ENCODE data around the gene C11orf68.

The C11orf68 gene

DNA sequence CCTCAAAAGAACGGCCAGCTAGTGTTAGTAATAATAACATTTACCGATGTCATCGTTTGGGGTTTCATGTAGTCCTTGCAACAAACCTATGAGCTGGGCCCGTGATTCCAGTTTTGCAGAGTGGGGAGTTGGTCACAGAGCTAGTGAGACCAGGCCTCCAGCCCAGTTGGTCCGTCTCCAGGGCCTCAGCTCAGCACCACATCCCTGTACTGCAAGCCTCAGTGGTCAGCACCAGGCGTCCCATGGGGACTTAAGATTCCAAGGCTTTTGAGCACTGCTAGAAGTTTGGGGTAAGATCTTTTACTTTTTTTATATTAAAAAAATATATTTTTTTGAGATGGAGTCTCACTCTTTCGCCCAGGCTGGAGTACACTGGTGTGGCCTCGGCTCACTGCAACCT, 25.3 kb upstream of the C11orf68 start:
- DNase-seq: no peak

DNA sequence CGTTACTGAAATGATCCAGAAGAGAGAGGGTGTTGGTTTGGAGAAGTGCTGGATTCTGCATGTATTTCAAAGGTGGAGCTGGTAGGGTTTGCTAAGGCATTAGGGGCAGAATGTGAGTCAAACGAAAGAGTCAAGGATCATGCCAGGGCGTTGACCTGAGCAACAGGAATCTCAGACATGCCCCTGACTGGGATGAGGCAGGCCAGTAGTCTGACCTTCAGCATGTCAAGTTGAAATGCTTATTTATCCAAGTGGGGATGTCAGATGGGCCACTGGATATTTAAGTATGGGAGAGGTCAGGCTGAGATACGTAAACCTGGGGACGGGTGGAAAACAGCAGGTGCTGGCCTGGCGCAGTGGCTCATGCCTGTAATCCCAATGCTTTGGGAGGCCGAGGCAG, 23.7 kb upstream of the C11orf68 start:
- DNase-seq: no peak

DNA sequence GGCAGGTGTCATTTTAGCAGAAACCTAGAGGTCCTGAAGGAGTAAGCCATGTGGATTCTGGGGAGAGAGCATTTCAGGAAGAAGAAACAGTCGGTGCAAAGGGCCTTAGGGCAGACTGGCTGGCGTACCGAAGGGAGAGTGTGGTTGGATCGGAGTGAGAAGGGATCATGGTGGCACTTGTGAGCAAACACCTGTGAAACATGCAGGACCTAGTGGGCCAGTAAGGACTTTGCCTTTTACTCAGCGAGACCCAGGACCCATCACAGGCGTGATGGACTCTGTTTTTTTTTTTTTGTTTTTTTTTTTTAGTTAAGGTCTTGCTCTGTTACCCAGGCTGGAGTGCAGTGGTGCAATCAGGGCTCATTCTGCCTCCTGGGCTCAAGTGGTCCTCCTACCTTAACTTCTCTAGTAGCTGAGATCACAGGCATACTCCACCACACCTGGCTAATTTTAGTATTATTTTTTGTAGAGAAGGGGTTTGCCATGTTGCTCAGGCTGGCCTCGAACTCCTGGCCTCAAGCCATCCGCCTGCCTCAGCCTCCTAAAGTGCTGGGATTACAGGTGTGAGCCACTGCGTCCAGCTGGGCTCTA, 23.0 kb upstream of the C11orf68 start:
- no peak for DNase-seq

DNA sequence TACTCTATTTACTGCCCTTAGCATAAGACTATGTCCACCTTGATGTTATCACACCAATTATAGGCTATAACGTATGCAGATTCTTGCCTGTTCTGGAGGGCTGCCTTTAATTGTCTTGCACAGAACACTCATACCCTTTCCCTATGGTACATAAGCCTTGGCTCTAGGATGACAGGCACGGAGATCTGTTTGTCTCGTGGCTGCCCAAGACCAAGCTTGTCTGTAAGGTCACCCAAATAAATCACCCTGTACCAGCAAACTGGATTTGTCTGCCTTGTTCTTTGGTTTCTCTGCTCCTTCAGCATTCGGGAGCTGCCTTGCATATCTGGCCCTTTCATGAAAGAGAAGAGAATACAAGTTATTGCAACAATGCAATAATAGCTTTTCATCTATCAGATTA, 18.9 kb upstream of the C11orf68 start:
- DNase-seq: no peak

DNA sequence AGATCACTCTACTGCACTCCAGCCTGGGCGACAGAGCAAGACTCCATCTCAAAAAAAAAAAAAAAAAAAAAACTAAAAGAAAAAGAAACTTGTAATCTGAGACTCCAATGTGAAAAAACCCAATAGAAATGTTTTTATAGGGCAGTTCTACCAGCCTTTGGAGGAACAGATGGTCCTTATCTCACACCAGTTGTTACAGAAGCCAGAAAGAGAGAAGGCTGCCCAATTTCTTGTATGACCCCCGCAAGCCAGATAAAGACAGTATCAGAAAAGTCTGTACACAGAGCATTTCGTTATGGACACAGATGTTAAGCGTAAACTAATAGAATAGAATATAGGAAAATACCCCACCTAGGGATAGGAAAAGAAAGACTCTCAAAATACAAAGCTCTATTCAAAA, 15.2 kb upstream of the C11orf68 start:
- no peak for DNase-seq

DNA sequence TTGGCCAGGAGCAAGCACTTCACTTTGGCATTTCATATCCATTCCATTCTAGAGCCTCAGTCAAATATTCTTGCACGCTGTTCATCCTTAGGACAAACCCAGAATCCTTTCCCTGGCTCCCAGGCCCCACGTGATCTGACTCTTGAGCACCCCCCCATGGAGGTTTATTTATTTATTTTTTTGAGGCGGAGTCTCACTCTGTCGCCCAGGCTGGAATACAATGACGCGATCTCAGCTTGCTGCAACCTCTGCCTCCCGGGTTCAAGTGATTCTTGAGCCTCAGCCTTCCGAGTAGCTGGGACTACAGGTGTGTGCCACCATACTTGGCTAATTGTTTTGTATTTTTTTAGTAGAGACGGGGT, 13.7 kb upstream of the C11orf68 start:
- no peak for DNase-seq

DNA sequence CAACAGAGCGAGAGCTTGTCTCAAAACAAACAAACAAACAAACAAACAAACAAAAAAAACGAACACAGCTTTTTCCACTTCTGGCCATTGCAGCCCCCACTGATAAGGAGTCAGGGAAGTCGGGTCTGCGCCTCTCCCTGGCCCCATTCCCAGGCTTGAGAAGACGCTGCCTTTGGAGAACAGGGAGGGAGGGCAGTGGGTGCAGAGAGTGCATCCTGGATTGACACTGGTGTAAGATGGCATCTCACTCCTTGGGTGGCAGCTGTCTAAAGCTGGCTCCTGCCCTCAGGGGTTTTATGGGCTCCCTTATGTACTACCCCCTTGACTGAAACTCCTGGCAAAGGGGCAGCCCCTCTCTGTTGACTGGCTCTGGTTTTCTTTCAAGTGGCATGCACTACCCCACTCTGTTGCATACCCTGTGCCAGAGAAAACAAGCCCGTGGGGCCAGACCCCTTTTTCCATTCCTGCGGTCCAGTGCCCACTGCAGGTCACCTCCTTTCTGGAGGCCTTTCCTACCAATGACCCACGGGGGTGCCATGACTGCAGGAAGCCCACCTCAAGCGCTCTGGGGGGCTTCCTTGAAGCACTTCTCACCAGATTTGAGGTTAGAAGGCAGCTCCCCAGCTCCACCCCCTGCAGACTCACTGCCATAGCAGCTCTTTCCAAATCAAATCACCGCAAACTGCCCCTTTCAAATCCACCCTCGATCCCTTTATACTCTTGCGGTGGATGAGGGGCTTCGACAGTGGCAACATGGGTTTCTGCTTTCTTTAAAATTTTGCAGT, 13.1 kb upstream of the C11orf68 start:
- DNase-seq: no peak

DNA sequence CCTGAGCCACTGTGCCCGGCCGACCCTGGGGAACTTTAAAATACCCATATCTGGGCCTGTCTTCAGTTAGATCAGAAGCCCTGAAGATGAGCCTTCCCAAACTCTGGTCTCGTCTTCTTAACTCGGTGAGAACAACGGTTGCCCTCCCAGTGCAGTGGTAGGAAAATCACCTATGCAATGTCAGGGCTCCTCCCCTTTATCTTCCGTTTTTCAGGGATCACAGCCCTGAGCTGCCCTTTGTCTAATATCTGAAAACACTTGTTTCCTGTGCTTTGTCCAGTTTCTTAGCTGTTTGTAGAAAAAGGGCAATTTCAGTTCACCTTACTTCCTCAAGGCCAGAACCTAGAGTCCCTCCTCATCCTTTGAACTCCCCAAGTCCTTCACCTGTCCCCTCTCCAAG, 9.8 kb upstream of the C11orf68 start:
- DNase-seq: no peak

DNA sequence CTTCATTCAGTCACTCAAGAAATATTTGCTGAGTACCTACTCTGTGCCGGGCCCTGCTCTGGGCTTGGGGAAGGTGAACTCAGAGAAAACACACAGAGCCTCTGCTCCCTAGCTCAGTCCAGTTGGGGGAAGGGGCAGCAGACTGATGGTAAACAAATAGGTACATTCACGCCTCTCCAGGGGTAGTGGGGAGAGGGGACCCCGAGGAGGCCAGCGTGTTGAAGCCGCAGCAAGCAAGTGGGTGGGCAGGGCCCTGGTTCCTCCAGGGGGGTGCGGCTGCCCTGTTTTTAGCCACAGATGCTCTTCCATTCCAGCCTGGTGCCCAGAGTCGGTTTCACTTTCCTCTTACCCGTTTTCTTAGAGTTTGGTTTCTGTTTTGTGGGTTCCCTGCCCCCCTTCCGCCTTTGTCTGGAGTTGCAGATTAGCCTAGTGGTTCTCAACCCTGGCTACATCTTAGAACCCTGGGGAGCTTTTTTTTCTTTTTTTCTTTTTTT, 9.1 kb upstream of the C11orf68 start:
- DNase-seq: no peak

DNA sequence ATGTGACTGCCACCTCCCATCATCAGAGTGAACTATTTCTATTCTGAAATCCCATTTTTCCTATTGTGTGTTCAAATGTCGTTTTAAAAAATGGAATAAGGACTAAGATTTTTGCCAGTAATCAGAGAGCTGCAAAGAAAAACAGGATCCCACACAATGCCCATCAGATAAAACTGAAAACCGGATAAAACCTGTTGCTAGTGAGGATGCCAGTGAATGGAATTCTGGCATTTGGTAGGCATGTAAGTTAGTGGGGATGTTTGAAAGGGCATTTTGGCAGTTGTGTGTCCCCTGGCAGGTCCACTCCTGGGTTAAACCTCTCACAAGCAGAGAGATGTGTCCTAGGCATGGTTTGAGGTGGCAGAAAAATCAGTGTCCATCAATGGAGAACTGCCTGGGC, 6.5 kb upstream of the C11orf68 start:
- no peak for DNase-seq

DNA sequence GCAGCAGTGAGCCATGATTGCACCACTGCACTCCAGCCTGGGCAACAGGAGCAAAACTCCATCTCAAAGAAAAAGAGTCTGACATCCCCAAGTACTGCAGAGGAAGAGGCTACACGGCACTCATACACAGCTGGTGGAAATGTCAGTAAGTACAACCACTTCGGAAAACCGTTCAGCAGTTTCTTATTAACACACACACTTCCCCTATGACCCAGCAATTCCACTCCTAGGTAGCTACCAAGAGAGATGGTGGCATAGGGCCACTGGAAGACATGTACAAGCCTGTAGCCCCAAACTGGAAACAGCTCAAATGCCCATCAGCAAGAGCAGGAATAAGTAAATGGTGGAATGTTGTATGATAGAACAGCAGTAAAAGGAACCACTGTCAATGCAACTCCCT, 3.7 kb upstream of the C11orf68 start:
- DNase-seq: no peak

DNA sequence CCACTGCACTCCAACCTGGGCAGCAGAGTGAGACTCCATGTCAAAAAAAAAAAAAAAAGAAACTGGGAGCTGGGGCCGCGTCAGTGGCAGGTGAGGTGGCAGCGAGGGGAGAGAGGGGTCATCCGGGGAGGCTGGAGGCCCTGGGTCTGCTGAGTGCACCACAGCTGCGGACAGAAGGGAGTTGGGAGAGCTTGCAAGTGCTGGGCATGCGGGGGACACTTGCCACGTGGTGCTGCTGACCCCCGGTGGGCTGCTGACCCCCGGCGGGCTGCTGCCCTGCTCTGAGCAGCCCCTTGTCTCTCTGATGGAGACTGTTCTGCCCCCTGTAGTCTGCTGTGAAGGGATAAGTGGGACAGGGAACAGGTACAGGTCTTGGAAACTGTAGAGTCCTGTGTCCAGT, 3.0 kb upstream of the C11orf68 start:
- DNase-seq: no peak

DNA sequence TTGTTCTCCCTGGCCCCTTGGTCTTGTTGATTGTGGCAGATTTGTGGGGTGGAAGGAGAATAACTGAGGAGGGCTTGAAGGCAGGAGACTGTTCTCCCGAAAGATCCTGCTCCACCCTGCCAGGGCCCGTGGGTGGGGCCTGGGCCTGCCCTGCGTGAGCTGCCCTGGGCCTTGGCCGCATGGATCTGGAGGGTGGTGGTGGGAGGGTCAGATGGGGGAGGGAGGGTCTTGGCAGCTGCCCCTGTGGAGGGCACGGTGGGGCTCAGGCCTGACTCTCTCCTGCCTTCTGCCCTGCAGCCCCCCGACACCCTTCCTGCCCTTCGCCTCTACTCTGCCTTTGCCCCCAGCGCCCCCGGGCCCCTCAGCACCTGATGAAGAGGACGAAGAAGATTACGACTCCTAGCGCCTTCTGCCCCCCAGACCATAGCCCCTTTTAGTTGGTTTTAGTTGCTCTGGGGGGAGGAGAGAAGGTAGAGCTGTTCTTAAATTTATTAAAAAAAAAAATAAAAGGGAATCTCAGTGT, 2.2 kb upstream of the C11orf68 start:
- no peak for DNase-seq

DNA sequence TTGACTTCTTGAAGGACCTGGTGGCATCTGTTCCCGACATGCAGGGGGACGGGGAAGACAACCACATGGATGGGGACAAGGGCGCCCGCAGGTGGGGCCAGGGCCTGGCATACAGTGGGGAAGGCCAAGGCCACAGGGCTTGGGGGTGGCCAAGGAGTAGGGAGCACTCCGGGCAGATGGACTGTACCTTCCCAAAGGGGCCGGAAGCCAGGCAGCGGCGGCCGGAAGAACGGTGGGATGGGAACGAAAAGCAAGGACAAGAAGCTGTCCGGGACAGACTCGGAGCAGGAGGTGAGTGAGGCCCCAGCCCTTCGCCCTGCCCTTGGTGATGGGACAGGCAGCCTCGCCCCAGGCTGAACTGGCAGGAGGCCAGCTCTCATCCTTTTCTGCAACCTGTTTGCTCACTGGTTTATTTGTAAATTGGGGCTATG, 1.5 kb upstream of the C11orf68 start:
- no peak for DNase-seq

DNA sequence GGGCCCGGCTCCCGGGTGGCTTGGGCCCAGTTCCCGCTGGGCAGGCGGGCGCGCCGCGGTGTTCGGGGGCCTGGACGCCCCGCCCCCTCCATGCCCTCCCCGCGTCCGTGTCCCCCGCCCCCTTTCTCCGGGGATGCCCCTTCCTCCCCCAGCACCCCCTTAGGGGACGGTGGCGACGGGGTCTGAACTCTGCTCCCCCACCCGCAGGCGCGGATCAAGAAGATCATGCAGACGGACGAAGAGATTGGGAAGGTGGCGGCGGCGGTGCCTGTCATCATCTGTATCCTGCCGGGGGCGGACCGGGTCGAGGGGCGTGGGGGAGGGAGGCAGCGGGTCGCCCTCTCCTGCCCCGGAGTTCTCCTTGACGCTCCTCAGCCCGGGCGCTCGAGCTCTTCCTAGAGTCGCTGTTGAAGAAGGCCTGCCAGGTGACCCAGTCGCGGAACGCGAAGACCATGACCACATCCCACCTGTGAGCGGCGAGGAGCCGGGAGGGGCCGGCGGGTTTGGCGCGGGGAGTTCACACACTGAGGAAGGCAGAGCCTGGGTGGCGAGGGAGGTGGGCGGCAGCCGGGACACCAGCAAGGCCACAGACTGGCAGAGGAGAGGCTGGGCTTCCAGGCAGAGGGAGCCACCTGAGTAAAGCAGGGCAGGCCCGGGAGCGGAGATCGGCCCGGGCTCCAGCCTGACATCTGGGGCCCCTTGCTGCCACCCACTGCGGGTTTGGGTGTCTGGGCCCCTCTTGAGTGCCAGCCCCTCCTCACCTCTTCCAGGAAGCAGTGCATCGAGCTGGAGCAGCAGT, 910 bp upstream of the C11orf68 start:
- DNase-seq: no peak

DNA sequence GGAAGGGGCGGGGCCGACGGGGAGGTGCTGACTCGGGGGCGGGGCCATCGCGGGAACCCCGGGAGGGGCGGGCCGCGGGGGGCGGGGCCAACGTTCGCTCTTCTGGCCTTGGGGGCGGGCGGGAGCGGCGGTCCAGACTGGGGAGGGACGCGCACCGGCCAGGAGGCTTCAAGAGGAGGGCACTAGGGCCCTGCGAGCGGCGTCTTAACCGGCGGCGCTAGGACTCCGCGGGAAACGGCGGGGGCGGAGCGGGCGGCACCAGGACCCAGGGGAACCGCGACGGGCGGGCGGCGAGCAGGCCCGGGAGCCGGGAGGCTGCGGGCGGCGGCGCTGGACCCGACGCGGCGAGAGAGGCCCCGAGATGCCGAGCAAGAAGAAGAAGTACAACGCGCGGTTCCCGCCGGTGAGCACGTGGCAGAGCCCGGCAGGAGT, 295 bp upstream of the C11orf68 start, which contains the start of gene DRAP1:
TSS of gene DRAP1 (plus strand) at position 286 of the 432 bp plus-strand sequence. CDS start at position 362, 76 bp downstream.
- peak; percentile 96 for DNase-seq

DNA sequence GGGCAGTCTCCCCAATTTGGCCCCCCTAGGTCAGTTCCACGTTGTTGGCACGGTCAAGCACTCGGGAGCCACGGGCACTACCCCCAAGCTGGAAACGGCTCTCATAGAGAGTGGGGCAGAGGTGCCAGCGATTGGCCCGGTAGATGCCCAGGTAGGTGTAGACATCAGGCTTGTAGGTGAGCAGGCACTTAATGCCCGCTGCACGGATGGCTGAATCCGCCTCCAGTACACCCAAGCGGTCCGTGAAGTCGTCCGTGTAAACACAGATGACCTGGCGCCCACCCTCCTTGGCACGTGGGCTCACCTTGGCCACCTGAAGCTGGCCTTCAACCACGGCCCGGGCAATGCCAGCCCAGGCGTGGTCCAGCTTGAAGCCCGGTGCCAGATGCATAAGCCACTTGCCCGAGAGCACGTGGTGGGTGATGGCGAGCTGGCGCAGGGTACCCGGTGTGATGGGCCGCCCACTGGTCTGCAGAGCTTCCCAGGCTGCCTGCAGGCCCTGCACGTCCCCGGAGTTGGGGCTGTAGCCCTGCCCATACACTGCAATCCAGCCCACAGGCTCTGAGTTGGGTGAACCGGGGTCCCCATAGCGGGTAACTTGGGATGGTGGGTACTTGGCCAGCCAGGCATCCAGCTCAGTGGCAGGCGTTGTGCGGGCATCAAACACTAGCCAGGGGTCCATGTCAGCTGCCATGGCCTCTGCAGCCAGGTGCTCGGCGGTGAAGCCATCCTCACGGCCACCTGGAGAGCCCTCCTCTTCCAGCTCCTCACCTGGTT, 1.2 kb downstream of the C11orf68 start:
- no peak for DNase-seq

DNA sequence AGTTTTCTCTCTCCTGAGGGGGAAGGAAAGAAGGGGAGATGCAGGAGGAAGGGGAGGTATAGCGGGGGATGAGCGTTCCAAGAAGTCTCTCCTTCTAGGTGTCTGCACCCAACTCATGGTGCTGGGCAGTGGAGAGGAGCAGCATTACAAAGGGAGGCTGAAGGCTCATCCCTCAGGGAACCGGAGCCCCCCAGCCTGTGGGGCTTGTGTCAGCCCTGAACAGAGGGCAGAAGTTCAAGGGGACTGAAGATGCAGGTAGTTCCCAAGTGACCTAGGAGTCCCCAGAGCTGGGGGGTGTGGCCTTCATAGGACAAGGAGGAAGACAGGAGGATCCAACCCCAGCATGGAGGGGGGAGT, 1.8 kb downstream of the C11orf68 start:
- DNase-seq: no peak

DNA sequence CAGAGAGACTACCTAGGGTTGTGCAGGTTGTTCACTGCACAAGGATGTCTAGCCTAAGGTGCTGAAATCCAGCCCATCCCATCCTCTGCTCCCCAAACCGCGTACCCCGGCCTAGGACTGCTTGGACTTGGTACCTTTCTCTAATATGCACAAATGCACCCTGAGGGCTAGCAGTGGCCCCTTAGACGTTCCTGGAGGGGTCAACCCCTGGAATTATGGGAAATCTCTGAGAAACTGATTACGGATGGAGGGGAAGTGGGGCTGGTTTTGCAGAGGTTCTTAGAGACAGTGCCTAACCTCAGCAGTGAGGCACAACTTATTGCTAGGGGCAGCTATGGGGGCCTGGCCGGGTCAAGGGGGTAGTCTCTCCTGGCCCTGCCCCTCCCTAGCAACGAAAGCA, 2.5 kb downstream of the C11orf68 start:
- no peak for DNase-seq

DNA sequence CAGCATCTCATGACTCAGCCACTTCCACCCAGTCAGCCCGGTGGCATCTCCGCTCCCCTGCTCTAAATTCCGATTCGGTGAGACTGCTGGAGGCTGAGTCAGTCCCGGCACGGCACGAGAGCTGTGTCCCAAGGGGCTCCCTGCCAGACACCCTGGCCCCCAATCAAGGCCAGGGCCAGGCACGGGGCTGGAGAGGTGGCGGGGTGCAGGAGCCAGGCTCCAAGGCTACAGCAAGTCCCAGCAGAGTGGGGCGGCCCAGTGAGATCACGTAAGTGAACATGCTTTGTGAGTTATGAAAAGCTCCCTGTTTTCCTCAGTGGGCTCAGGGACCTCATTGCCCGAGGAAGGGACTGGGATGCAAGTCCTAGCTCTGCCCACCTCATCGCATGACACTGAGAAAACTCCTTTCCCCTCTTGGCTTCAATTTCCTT, 3.0 kb downstream of the C11orf68 start:
- DNase-seq: no peak

DNA sequence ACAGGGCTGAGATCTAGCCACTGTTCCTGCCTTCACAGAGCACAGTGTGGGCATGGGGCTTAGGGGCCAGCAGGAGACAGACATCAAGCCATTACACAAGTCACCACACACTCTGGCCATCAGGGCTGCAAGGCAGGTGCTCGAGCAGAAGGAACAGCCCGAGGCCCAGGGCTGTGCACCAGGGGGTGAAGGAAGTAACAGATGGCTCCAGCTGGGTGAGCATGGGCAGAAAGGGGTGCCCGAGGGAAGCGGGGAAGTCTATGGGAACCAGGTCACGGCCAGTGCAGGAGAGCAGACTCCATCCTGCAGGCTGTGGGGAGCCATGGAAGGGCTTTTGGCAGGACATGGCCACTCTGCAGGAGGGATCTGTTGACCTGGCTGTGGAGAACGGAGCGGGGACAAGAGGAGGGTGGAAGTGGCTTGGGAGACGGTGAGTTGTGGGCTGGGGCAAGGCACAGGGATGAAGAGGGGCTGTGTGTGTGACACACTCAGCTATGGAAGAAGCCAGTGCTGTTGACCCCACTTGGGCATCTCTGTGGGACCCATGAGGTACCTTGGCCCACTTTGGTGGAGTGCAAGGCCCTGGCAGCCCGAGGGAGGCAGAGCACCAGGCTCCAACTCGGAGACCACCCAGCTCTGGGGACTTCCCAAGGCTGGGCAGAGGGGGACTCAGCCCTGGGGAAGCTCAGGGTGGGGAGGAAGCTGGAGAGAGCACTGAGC, 3.6 kb downstream of the C11orf68 start:
- no peak for DNase-seq

DNA sequence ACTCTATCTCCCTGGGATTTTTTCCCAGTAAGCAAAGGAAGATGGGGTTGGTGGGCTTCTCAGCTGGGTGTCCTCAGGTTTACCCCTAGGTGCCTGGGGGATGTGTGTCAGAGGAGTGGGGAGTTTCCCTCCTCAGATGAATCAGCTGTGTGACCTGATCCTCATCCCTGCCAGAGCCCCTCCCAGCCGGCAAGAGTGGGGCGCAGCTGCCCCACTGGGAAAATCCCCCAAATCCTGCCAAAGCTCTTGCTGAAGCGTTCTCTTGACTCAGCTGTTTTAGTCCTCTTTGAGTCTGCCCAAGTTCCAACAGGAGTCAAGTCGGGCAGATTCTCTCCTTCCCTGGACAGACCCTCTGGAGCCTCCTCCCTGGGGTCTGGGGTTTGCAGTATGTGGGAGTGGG, 6.0 kb downstream of the C11orf68 start:
- no peak for DNase-seq
